ENCODE results near the gene TRIM67.

GRCh38 chr1:231233735-231234417, 72.0 kb downstream of the TRIM67 start:
- TF ChIP-seq CTCF (IDR thresholded peaks at IDR 0.05) (no peak), POLR2AphosphoS5 (IDR thresholded peaks at IDR 0.05) (no peak)
